A549 (cell line): ENCODE data around the gene NOS3.

Experiments used
- CBX2 ChIP-seq: fragments of 200-600 bp; sonication (generic); IDR thresholded peaks from 2 replicates; pipeline ENCODE4 v1.6.1; 2016; ENCODE audit warnings: low read depth, mild to moderate bottlenecking, borderline replicate concordance
- CTCF ChIP-seq: fragments of >200 bp; sonication (Bioruptor Twin); formaldehyde crosslinking; IDR thresholded peaks from 3 replicates; pipeline ENCODE4 v1.5.1; 2016
- KDM5A ChIP-seq: fragments of 200-600 bp; sonication (generic); IDR thresholded peaks from 2 replicates; pipeline ENCODE4 v1.6.1; 2016; ENCODE audit warnings: antibody characterized with exemption, mild to moderate bottlenecking

GRCh38 chr7:151061213-151062110 lies 70.6 kb downstream of the NOS3 start:
- TF ChIP-seq CTCF (no peak), KDM5A (no peak), CBX2 (no peak)
